Prostate gland (tissue), 2 donors: ENCODE data around the gene PIAS4.

Experiments
- POLR2A ChIP-seq: fragments of 450-650 bp; IDR thresholded peaks from one replicate; pipeline ENCODE4 v1.6.1; 2016; ENCODE audit warnings: antibody characterized with exemption, mild to moderate bottlenecking
- POLR2AphosphoS5 ChIP-seq: sonication (generic); formaldehyde crosslinking; IDR thresholded peaks from one replicate; pipeline ENCODE4 v1.6.1; 2017; ENCODE audit warnings: antibody characterized with exemption
- TF ChIP-seq, protein P1 (sequence below), 4 experiments: fragments of 200-600 bp in 2 of 4; fragments of 450-650 bp in 2 of 4; sonication (generic) in 2 of 4; IDR thresholded peaks; 1 replicate in 3 of 4; 2 replicates in 1 of 4; pipeline ENCODE4 v1.5.1; 2016 to 2019; ENCODE audit warnings: antibody characterized with exemption in 4 of 4, mild to moderate bottlenecking in 2 of 4, moderate library complexity in 2 of 4

DNA sequence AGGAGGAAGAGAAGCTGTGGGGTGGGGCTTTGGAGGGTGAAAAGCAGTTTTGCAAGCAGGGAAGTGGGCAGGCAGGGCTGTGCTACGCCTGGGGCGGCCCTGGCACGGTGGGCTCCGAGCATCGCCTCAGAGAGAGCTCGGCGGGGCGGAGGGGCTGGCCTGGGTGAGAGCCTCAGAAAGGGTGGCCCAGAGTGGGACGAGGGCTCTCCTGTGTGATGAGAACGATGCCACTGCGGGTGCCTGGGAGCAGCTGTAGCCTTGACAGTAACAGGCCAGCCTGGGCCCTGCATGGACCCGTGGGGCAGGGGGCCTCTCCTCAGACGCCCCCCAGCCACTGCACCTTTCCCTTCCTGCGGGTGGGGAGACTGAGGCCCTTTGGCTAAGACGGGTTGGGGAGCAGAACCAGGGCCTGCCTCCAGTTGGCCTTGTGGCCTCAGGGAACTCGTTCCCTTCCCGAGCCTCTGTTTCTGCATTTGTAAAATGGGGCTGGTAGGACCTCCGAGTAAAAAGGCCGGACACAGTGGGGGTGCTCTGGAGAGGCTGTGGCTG, 27.6 kb downstream of the PIAS4 start:
- TF ChIP-seq, protein P1, sequence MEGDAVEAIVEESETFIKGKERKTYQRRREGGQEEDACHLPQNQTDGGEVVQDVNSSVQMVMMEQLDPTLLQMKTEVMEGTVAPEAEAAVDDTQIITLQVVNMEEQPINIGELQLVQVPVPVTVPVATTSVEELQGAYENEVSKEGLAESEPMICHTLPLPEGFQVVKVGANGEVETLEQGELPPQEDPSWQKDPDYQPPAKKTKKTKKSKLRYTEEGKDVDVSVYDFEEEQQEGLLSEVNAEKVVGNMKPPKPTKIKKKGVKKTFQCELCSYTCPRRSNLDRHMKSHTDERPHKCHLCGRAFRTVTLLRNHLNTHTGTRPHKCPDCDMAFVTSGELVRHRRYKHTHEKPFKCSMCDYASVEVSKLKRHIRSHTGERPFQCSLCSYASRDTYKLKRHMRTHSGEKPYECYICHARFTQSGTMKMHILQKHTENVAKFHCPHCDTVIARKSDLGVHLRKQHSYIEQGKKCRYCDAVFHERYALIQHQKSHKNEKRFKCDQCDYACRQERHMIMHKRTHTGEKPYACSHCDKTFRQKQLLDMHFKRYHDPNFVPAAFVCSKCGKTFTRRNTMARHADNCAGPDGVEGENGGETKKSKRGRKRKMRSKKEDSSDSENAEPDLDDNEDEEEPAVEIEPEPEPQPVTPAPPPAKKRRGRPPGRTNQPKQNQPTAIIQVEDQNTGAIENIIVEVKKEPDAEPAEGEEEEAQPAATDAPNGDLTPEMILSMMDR (IDR thresholded peaks at IDR 0.05): no peak
- TF ChIP-seq POLR2AphosphoS5 (no peak), POLR2A (no peak)
